Measurements from ENCODE around the gene PTPRF.
A peak's percentile ranks its signal among the peaks of the same experiment; 100 is the strongest.

The PTPRF gene

DNA sequence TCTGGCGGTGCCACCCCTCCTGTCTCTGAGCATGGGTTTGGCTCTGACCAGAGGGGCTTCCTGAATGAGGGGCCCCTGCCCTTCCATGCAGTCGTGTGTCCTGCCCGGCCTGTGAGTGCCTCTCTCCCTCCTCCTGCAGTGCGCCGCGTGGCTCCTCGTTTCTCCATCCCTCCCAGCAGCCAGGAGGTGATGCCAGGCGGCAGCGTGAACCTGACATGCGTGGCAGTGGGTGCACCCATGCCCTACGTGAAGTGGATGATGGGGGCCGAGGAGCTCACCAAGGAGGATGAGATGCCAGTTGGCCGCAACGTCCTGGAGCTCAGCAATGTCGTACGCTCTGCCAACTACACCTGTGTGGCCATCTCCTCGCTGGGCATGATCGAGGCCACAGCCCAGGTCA, 57.9 kb downstream of the PTPRF start:
- peak overlapping the region; percentile 91 for H3K14ac ChIP-seq (ENCODE audit: low read length)
- WGBS, 2 donors (ENCODE audit: extremely low coverage in 2 of 2, insufficient read length in 2 of 2, insufficient replicate concordance in 1 of 2) = no CpG with 5 or more reads among the region's 18 CpGs

DNA sequence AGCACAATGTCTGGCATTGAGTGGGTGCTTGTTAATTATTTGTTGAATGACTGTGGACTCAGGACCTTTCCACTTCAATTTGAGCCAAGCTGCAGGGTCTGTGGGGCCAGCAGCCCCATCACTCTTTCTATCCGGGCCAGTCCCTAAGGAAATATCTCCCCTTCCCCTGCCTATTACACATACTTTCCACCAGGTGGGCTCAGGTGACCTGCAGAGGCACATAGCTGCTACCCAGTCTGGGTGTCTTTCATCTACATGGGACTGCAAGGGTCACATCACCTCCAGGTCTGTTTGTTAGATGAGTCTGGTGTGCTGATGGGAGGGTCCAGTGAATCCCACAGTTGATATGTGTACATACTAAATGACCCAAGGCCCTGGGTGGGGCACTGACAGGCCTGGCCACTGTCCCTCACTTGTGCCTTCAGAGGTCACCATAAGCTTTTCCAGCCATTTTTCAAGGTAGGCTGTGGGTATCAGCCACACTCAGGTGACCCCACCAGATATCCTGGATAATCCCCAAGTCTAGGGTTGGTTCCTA, 59.8 kb downstream of the PTPRF start:
- Histone ChIP-seq H3K36me3 (replicated peaks in 1 of 2; ENCODE audit: control insufficient read depth in 2 of 2, insufficient read depth in 2 of 2, low read length in 2 of 2) (peaks cover 48 to 61% of the 10 kb centered on the region in 2 donors), H2BK12ac (ENCODE audit: low read length) (no peak overlapping the region), H2AFZ (ENCODE audit: low read length) (no peak overlapping the region), H3K4me2 (ENCODE audit: insufficient read depth, low read length, poor library complexity, severe bottlenecking) (no peak overlapping the region), H2BK15ac (ENCODE audit: low read length) (no peak overlapping the region), H3K4me3 (ENCODE audit: low read length in 2 of 2) (no peak overlapping the region), H3K23ac (ENCODE audit: low read depth, low read length, poor library complexity) (no peak overlapping the region), H3K79me1 (ENCODE audit: low read depth, low read length) (peaks cover 7% of the 10 kb centered on the region), H3K9me3 (replicated peaks in 1 of 2; ENCODE audit: control insufficient read depth in 2 of 2, insufficient read depth in 1 of 2, low read depth in 1 of 2, low read length in 2 of 2) (no peaks in the 10 kb centered on the region), H3K14ac (ENCODE audit: low read length) (no peak overlapping the region), H2BK120ac (ENCODE audit: low read depth, low read length) (no peak overlapping the region), H3K4ac (ENCODE audit: low read length) (no peak overlapping the region), H3K18ac (ENCODE audit: low read length) (no peak overlapping the region), H2AK5ac (ENCODE audit: low read depth, low read length) (no peak overlapping the region), H3K9ac (ENCODE audit: low read depth, low read length, poor library complexity) (no peak overlapping the region), H4K8ac (ENCODE audit: low read depth, low read length) (no peak overlapping the region), H3K27me3 (ENCODE audit: control insufficient read depth in 3 of 3, insufficient read depth in 3 of 3, low read depth in 1 of 3, low read length in 3 of 3) (no peaks in the 10 kb centered on the region), H4K91ac (ENCODE audit: low read depth, low read length, poor library complexity) (no peak overlapping the region), H2BK5ac (ENCODE audit: low read length) (no peak overlapping the region), H3K27ac (replicated peaks; ENCODE audit: low read length) (no peak overlapping the region), H3K4me1 (ENCODE audit: control insufficient read depth in 2 of 2, insufficient read depth in 1 of 2, low read depth in 1 of 2, low read length in 2 of 2) (no peaks in the 10 kb centered on the region)
- DNase-seq (ENCODE audit: low spot score) = no peak
- WGBS, 2 donors (ENCODE audit: extremely low coverage in 2 of 2, insufficient read length in 2 of 2, insufficient replicate concordance in 1 of 2) = no CpG with 5 or more reads among the region's 1 CpG

More for the DNA sequence above, 57.9 kb downstream of the PTPRF start:
- H3K4me2 ChIP-seq (ENCODE audit: insufficient read depth, low read length, poor library complexity, severe bottlenecking) = no peak overlapping the region
- H3K9ac ChIP-seq (ENCODE audit: low read depth, low read length, poor library complexity) = peak overlapping the region; percentile 24
- no peak overlapping the region for H4K91ac ChIP-seq (ENCODE audit: low read depth, low read length, poor library complexity)
- no peak for DNase-seq (ENCODE audit: low spot score)
- H3K4ac ChIP-seq (ENCODE audit: low read length) = no peak overlapping the region
- peak overlapping the region; percentile 22 for H3K23ac ChIP-seq (ENCODE audit: low read depth, low read length, poor library complexity)
- no peak overlapping the region for H3K18ac ChIP-seq (ENCODE audit: low read length)
- H2BK5ac ChIP-seq (ENCODE audit: low read length) = no peak overlapping the region
- H3K4me3 ChIP-seq (ENCODE audit: low read length in 2 of 2) = peak overlapping the region in 1 of 2 donors; percentile 34
- no peak overlapping the region for H3K27ac ChIP-seq (replicated peaks; ENCODE audit: low read length)
- H3K27me3 ChIP-seq (ENCODE audit: control insufficient read depth in 3 of 3, insufficient read depth in 3 of 3, low read depth in 1 of 3, low read length in 3 of 3) = no peaks in the 10 kb centered on the region
- no peak overlapping the region for H2BK12ac ChIP-seq (ENCODE audit: low read length)
- no peaks in the 10 kb centered on the region for H3K4me1 ChIP-seq (ENCODE audit: control insufficient read depth in 2 of 2, insufficient read depth in 1 of 2, low read depth in 1 of 2, low read length in 2 of 2)
- H2BK15ac ChIP-seq (ENCODE audit: low read length) = no peak overlapping the region
- peaks cover 7% of the 10 kb centered on the region for H3K79me1 ChIP-seq (ENCODE audit: low read depth, low read length)
- H2BK120ac ChIP-seq (ENCODE audit: low read depth, low read length) = no peak overlapping the region
- no peak overlapping the region for H2AK5ac ChIP-seq (ENCODE audit: low read depth, low read length)
- H2AFZ ChIP-seq (ENCODE audit: low read length) = no peak overlapping the region
- H3K9me3 ChIP-seq (replicated peaks in 1 of 2; ENCODE audit: control insufficient read depth in 2 of 2, insufficient read depth in 1 of 2, low read depth in 1 of 2, low read length in 2 of 2) = no peaks in the 10 kb centered on the region
- peaks cover 40 to 53% of the 10 kb centered on the region in 2 donors for H3K36me3 ChIP-seq (replicated peaks in 1 of 2; ENCODE audit: control insufficient read depth in 2 of 2, insufficient read depth in 2 of 2, low read length in 2 of 2)
- no peak overlapping the region for H4K8ac ChIP-seq (ENCODE audit: low read depth, low read length)

DNA sequence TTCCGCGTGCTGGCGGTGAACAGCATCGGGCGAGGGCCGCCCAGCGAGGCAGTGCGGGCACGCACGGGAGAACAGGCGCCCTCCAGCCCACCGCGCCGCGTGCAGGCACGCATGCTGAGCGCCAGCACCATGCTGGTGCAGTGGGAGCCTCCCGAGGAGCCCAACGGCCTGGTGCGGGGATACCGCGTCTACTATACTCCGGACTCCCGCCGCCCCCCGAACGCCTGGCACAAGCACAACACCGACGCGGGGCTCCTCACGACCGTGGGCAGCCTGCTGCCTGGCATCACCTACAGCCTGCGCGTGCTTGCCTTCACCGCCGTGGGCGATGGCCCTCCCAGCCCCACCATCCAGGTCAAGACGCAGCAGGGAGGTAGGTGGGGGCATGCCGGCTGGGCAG, 60.5 kb downstream of the PTPRF start:
- Histone ChIP-seq H3K18ac (ENCODE audit: low read length) (peak overlapping the region; percentile 27), H3K23ac (ENCODE audit: low read depth, low read length, poor library complexity) (peak overlapping the region; percentile 75), H3K27ac (replicated peaks; ENCODE audit: low read length) (no peak overlapping the region), H2BK12ac (ENCODE audit: low read length) (no peak overlapping the region), H2BK15ac (ENCODE audit: low read length) (no peak overlapping the region), H4K91ac (ENCODE audit: low read depth, low read length, poor library complexity) (no peak overlapping the region), H2AK5ac (ENCODE audit: low read depth, low read length) (no peak overlapping the region), H4K8ac (ENCODE audit: low read depth, low read length) (no peak overlapping the region), H2BK5ac (ENCODE audit: low read length) (no peak overlapping the region), H2AFZ (ENCODE audit: low read length) (no peak overlapping the region), H3K9ac (ENCODE audit: low read depth, low read length, poor library complexity) (no peak overlapping the region), H3K36me3 (replicated peaks in 1 of 2; ENCODE audit: control insufficient read depth in 2 of 2, insufficient read depth in 2 of 2, low read length in 2 of 2) (peaks cover 53 to 66% of the 10 kb centered on the region in 2 donors), H3K14ac (ENCODE audit: low read length) (peak overlapping the region; percentile 64), H3K9me3 (replicated peaks in 1 of 2; ENCODE audit: control insufficient read depth in 2 of 2, insufficient read depth in 1 of 2, low read depth in 1 of 2, low read length in 2 of 2) (no peaks in the 10 kb centered on the region), H3K4me1 (ENCODE audit: control insufficient read depth in 2 of 2, insufficient read depth in 1 of 2, low read depth in 1 of 2, low read length in 2 of 2) (no peaks in the 10 kb centered on the region), H2BK120ac (ENCODE audit: low read depth, low read length) (no peak overlapping the region), H3K4me2 (ENCODE audit: insufficient read depth, low read length, poor library complexity, severe bottlenecking) (no peak overlapping the region), H3K27me3 (ENCODE audit: control insufficient read depth in 3 of 3, insufficient read depth in 3 of 3, low read depth in 1 of 3, low read length in 3 of 3) (no peaks in the 10 kb centered on the region), H3K79me1 (ENCODE audit: low read depth, low read length) (peaks cover 7% of the 10 kb centered on the region), H3K4ac (ENCODE audit: low read length) (peak overlapping the region; percentile 42), H3K4me3 (ENCODE audit: low read length in 2 of 2) (no peak overlapping the region)
- no peak for DNase-seq (ENCODE audit: low spot score)
- no CpG with 5 or more reads among the region's 39 CpGs for WGBS, 2 donors (ENCODE audit: extremely low coverage in 2 of 2, insufficient read length in 2 of 2, insufficient replicate concordance in 1 of 2)

DNA sequence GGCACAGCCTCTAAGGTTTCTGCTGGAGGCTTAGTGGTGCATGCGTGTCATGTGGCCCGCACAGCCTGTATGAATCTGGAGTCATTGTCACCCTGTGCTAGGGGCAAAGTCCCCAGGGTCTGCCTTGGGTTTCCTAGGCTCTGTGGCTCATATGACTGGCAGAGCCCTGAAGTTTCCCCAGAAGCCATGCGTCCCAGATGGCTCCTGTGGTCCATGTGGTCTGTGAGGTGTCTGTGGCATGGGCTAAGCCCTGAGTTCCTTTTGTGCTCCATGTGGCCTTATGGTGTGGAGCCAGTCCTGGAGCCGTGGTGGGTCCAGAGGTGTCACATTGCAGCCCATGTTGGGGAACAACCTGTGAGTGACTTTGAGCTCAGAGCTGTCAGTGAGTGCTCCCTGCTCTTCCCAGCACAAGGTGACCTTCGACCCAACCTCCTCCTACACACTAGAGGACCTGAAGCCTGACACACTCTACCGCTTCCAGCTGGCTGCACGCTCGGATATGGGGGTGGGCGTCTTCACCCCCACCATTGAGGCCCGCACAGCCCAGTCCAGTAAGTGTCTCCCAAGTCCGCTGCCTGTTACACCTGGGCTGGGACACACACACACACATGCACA, 61.5 kb downstream of the PTPRF start:
- no peak overlapping the region for H2BK5ac ChIP-seq (ENCODE audit: low read length)

More for the DNA sequence above, 61.5 kb downstream of the PTPRF start:
- Histone ChIP-seq H3K23ac (ENCODE audit: low read depth, low read length, poor library complexity) (peak overlapping the region; percentile 59), H3K4me3 (ENCODE audit: low read length in 2 of 2) (no peak overlapping the region), H2BK15ac (ENCODE audit: low read length) (no peak overlapping the region), H3K4me1 (ENCODE audit: control insufficient read depth in 2 of 2, insufficient read depth in 1 of 2, low read depth in 1 of 2, low read length in 2 of 2) (no peaks in the 10 kb centered on the region), H3K9me3 (replicated peaks in 1 of 2; ENCODE audit: control insufficient read depth in 2 of 2, insufficient read depth in 1 of 2, low read depth in 1 of 2, low read length in 2 of 2) (no peaks in the 10 kb centered on the region), H4K8ac (ENCODE audit: low read depth, low read length) (no peak overlapping the region), H4K91ac (ENCODE audit: low read depth, low read length, poor library complexity) (no peak overlapping the region), H2BK120ac (ENCODE audit: low read depth, low read length) (no peak overlapping the region), H2AK5ac (ENCODE audit: low read depth, low read length) (no peak overlapping the region), H3K27ac (replicated peaks; ENCODE audit: low read length) (no peak overlapping the region), H3K36me3 (replicated peaks in 1 of 2; ENCODE audit: control insufficient read depth in 2 of 2, insufficient read depth in 2 of 2, low read length in 2 of 2) (peaks cover 59 to 70% of the 10 kb centered on the region in 2 donors), H3K4me2 (ENCODE audit: insufficient read depth, low read length, poor library complexity, severe bottlenecking) (no peak overlapping the region), H3K9ac (ENCODE audit: low read depth, low read length, poor library complexity) (no peak overlapping the region), H3K14ac (ENCODE audit: low read length) (no peak overlapping the region), H3K18ac (ENCODE audit: low read length) (no peak overlapping the region), H3K79me1 (ENCODE audit: low read depth, low read length) (peaks cover 11% of the 10 kb centered on the region), H2AFZ (ENCODE audit: low read length) (no peak overlapping the region), H3K4ac (ENCODE audit: low read length) (no peak overlapping the region), H2BK12ac (ENCODE audit: low read length) (no peak overlapping the region), H3K27me3 (ENCODE audit: control insufficient read depth in 3 of 3, insufficient read depth in 3 of 3, low read depth in 1 of 3, low read length in 3 of 3) (no peaks in the 10 kb centered on the region)
- DNase-seq (ENCODE audit: low spot score) = no peak
- no CpG with 5 or more reads among the region's 11 CpGs for WGBS, 2 donors (ENCODE audit: extremely low coverage in 2 of 2, insufficient read length in 2 of 2, insufficient replicate concordance in 1 of 2)
